D341Med (cell line): ENCODE measurements around the gene MPRIP.

Experiments
- DNase-seq: peaks from one replicate; pipeline ENCODE4 v3.0.0; 2012; ENCODE audit warnings: low spot score

The MPRIP gene

GRCh38 chr17:17086585-17086984 lies 44.3 kb downstream of the MPRIP start:
- DNase-seq: no peak

- no peak for DNase-seq
Observed at GRCh38 chr17:17087424-17088015, 45.3 kb downstream of the MPRIP start.

- DNase-seq: no peak
Observed at GRCh38 chr17:17088086-17088485, 45.8 kb downstream of the MPRIP start.

GRCh38 chr17:17088541-17089525 lies 46.6 kb downstream of the MPRIP start:
- no peak for DNase-seq

- no peak for DNase-seq
Observed at GRCh38 chr17:17089796-17090641, 47.8 kb downstream of the MPRIP start.

- DNase-seq: no peak
Observed at GRCh38 chr17:17090642-17091103, 48.4 kb downstream of the MPRIP start.

- no peak for DNase-seq
Observed at GRCh38 chr17:17091276-17091675, 49.0 kb downstream of the MPRIP start.

- no peak for DNase-seq
Observed at GRCh38 chr17:17091856-17092756, 49.8 kb downstream of the MPRIP start.

GRCh38 chr17:17093764-17094163 lies 51.5 kb downstream of the MPRIP start:
- no peak for DNase-seq

GRCh38 chr17:17096438-17097178 lies 54.4 kb downstream of the MPRIP start:
- DNase-seq: no peak

- no peak for DNase-seq
Observed at GRCh38 chr17:17097763-17098345, 55.6 kb downstream of the MPRIP start.

GRCh38 chr17:17098551-17099179 lies 56.4 kb downstream of the MPRIP start:
- DNase-seq: no peak

GRCh38 chr17:17102176-17102575 lies 59.9 kb downstream of the MPRIP start:
- no peak for DNase-seq

GRCh38 chr17:17103160-17103559 lies 60.9 kb downstream of the MPRIP start:
- no peak for DNase-seq

GRCh38 chr17:17104036-17104435 lies 61.8 kb downstream of the MPRIP start:
- DNase-seq: no peak

GRCh38 chr17:17104494-17104893 lies 62.2 kb downstream of the MPRIP start:
- no peak for DNase-seq

- DNase-seq: no peak
Observed at GRCh38 chr17:17105976-17106375, 63.7 kb downstream of the MPRIP start.

- DNase-seq: no peak
Observed at GRCh38 chr17:17106756-17107155, 64.5 kb downstream of the MPRIP start.

GRCh38 chr17:17107281-17107680 lies 65.0 kb downstream of the MPRIP start:
- no peak for DNase-seq
